HEK293T (cell line): ENCODE results near the gene CNOT1.

Experiments
- ARNT ChIP-seq: fragments of 450-650 bp; IDR thresholded peaks from 2 replicates; pipeline ENCODE4 v1.6.1; 2017; ENCODE audit warnings: mild to moderate bottlenecking
- BHLHE40 ChIP-seq: fragments of 450-650 bp; IDR thresholded peaks from 2 replicates; pipeline ENCODE4 v1.6.1; 2016; ENCODE audit warnings: mild to moderate bottlenecking, moderate library complexity, borderline replicate concordance
- CTBP1 ChIP-seq: fragments of 450-650 bp; IDR thresholded peaks from 2 replicates; pipeline ENCODE4 v1.6.1; 2016; ENCODE audit warnings: borderline replicate concordance
- FOXK2 ChIP-seq: fragments of 450-650 bp; IDR thresholded peaks from 2 replicates; pipeline ENCODE4 v1.6.1; 2016; ENCODE audit warnings: mild to moderate bottlenecking
- FOXM1 ChIP-seq: fragments of 450-650 bp; IDR thresholded peaks from 2 replicates; pipeline ENCODE4 v1.6.1; 2017; ENCODE audit warnings: mild to moderate bottlenecking, borderline replicate concordance
- HDGF ChIP-seq: fragments of 450-650 bp; IDR thresholded peaks from 2 replicates; pipeline ENCODE4 v1.6.1; 2017; ENCODE audit warnings: antibody characterized with exemption, borderline replicate concordance
- L3MBTL2 ChIP-seq: fragments of 450-650 bp; conservative IDR thresholded peaks from 2 replicates; pipeline ENCODE4 v1.6.1; 2016; ENCODE audit warnings: mild to moderate bottlenecking
- NFRKB ChIP-seq: fragments of 450-650 bp; IDR thresholded peaks from 2 replicates; pipeline ENCODE4 v1.6.1; 2016; ENCODE audit warnings: mild to moderate bottlenecking, moderate library complexity
- SP1 ChIP-seq: fragments of 450-650 bp; IDR thresholded peaks from 2 replicates; pipeline ENCODE4 v1.6.1; 2017
- SUZ12 ChIP-seq: fragments of 450-650 bp; IDR thresholded peaks from 2 replicates; pipeline ENCODE4 v1.6.1; 2016; ENCODE audit warnings: mild to moderate bottlenecking
- TF ChIP-seq, protein P1 (sequence below): fragments of 450-650 bp; IDR thresholded peaks from 2 replicates; pipeline ENCODE4 v1.6.1; 2016

DNA sequence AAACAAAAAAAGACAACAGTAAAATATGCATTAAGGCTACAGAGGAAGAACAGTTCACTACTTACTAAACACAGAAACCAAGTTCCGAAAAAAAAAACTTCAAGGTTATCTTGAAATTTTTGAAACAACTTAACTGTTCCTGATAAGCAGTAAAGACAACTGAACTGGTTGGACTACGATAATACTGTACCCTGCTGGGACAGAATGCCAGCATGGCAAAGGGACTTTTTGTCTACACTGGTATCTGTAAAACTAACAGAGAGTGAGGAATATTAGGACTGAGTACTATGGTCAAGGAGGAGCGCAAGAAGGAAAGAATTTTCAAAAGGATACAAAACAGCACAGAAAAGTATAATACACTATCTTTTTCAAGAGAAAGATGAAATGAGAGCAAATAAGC is 94.5 kb downstream of the CNOT1 start:
- TF ChIP-seq SP1 (no peak), ARNT (no peak), SUZ12 (no peak), BHLHE40 (no peak), FOXM1 (no peak), FOXK2 (no peak), NFRKB (no peak), HDGF (no peak), L3MBTL2 (no peak), CTBP1 (no peak)
- TF ChIP-seq, protein P1, sequence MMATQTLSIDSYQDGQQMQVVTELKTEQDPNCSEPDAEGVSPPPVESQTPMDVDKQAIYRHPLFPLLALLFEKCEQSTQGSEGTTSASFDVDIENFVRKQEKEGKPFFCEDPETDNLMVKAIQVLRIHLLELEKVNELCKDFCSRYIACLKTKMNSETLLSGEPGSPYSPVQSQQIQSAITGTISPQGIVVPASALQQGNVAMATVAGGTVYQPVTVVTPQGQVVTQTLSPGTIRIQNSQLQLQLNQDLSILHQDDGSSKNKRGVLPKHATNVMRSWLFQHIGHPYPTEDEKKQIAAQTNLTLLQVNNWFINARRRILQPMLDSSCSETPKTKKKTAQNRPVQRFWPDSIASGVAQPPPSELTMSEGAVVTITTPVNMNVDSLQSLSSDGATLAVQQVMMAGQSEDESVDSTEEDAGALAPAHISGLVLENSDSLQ, result no peak
